ENCODE data around the gene SLC6A9.

The SLC6A9 gene

DNA sequence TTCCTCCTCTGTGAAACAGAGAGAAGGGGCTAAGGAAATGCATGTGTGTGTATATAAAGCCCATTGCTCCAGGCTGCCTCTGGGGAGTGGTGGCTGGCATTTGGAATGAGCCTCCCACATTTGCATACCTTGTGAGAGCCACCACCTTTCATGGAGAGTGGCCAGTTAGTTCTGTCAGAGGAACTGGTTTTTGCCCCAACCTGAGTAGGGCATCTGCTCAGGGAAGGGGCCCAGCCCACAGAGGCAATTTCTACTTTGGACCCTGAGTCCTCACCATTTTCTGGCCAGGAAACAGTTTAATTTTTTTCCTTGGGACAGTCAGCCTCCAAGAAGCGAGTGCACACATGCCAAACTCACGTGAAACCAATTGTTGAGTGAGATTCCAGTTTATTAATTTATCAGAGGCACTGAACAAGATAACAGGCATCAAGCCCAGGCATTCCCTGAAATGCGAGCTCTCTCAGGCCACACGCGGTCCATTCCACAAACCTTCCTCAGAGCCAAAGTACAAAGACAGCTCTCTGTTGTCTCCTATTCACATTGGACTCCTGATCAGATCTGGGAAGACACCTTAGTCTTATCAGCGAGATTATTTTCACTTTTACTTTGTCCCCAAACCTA is 1.0 kb upstream of the SLC6A9 start:
- TF ChIP-seq, protein P1, sequence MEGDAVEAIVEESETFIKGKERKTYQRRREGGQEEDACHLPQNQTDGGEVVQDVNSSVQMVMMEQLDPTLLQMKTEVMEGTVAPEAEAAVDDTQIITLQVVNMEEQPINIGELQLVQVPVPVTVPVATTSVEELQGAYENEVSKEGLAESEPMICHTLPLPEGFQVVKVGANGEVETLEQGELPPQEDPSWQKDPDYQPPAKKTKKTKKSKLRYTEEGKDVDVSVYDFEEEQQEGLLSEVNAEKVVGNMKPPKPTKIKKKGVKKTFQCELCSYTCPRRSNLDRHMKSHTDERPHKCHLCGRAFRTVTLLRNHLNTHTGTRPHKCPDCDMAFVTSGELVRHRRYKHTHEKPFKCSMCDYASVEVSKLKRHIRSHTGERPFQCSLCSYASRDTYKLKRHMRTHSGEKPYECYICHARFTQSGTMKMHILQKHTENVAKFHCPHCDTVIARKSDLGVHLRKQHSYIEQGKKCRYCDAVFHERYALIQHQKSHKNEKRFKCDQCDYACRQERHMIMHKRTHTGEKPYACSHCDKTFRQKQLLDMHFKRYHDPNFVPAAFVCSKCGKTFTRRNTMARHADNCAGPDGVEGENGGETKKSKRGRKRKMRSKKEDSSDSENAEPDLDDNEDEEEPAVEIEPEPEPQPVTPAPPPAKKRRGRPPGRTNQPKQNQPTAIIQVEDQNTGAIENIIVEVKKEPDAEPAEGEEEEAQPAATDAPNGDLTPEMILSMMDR (IDR thresholded peaks at IDR 0.05; ENCODE audit: low read depth, low read length, missing control alignments) = no peak
- no peak overlapping the region for H3K4me3 ChIP-seq (ENCODE audit: low read depth, low read length)
- in situ Hi-C loops (cut with HindIII; ENCODE audit: low sequenced_read_pairs) = no loop called here
- no peak for DNase-seq (ENCODE audit: low read depth)

DNA sequence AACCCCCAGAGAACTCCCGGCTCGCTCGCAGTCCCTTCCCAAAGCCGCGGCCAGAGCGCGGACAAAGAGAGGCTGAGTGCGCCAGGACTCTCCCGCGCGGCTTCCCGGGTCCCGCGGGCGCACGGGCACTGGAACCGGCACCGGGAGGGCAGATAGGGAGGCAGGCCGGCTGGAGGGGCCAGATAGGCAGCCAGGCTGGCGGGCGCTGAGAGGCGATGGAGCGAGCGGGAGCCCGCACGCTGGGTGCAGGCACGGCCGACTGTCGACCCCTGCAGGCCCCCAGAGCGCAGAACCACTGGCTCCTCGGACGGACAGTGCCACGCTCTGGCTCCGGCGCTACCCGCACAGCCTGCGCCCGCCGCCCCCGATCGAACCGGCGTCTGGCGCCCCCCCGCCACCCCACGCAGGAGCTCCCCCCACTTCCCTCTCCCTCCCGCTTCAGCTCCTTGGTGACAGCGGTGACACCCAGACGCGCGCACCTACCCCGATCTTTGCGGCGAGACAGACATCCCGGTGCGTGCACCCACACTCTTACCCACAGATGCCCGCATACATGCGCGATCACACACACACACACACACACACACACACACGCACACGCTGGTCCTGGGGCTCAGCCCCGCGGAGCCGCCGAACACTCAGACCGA is 534 bp downstream of the SLC6A9 start:
- peak overlapping the region; percentile 72 for H3K4me3 ChIP-seq (ENCODE audit: low read depth, low read length)
- no peak for DNase-seq (ENCODE audit: low read depth)
- in situ Hi-C loops (cut with HindIII; ENCODE audit: low sequenced_read_pairs) = no loop called here
- TF ChIP-seq, protein P1 (IDR thresholded peaks at IDR 0.05; ENCODE audit: low read depth, low read length, missing control alignments) = peak; percentile 24

DNA sequence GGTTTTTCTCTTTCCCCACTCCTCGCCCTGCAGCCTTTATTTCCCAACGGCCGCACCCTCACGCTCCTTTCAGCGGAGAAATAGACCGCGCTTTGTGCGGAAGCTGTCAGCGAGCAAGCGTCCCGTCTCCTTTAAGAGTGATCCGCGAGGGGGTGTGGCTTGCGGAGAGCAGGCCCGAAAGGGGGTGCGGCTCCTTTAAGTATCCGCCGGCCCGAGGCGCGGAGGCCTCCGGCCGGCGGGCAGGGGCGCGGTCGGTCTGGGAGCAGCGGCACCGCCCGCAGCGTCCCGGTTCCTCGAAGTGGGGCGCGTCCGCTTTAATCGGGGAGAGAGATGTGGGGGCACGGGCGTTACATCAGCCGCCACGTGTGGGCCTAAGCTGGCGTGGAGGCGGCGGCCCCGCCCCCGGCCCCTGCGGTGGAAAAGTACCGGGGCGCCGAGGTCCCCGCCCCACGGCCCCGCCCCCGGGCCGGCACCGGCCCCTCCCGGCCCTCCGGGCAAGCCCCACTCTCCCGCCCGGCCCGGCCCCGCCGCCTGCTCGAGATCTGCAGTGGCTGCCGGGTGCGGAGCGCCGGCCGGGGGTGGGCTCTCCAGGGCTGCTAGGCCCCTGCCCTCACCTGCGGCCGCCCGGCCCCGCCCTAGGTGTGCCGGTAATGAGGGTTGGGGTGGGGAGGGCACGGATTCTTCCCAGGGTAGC is 1.2 kb downstream of the SLC6A9 start:
- H3K4me3 ChIP-seq (ENCODE audit: low read depth, low read length) = peak overlapping the region; percentile 72
- peak; percentile 55 for DNase-seq (ENCODE audit: low read depth)
- in situ Hi-C loops (cut with HindIII; ENCODE audit: low sequenced_read_pairs) = loop anchor here (10.0 kb wide), 2 partner anchors 55 to 265 kb away; partner anchors contain the start of genes ATP6V0B, B4GALT2 and DPH2
- TF ChIP-seq, protein P1 (IDR thresholded peaks at IDR 0.05; ENCODE audit: low read depth, low read length, missing control alignments) = no peak

DNA sequence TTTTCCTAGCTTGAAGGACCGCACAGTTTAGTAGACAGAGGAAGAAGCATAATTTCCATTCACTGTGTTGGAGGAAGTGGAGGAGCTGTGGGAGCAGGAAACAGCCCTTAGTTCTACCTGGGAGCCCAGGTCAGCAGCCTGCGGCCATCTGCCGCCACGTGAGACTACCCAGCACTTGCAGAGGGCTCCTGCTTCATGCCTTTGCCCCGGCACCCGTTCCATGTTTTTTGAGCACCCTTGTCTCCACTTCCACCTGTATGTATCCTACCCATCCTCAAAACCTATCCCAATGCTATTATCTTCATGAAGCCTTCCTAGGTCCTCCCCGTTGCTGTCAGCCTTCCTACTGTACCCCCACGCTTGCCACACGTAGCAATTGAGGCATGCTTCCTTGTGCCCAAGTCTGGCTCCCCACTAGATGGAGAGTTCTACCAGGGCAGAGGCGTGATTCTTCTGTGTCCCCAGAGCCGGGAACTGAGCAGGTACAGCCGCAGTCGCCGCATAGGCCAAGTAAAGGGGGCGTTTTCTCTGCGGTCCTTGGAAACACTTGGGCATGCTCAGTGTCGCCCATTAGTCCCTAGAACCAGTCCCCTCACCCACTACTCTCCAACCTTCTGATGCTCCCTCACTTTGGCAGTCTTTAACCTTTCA is 1.9 kb downstream of the SLC6A9 start:
- DNase-seq (ENCODE audit: low read depth) = no peak
- peak overlapping the region; percentile 72 for H3K4me3 ChIP-seq (ENCODE audit: low read depth, low read length)
- TF ChIP-seq, protein P1 (IDR thresholded peaks at IDR 0.05; ENCODE audit: low read depth, low read length, missing control alignments) = no peak
- in situ Hi-C loops (cut with HindIII; ENCODE audit: low sequenced_read_pairs) = loop anchor here (10.0 kb wide), 2 partner anchors 55 to 265 kb away; partner anchors contain the start of genes ATP6V0B, B4GALT2 and DPH2

- TF ChIP-seq, protein P1 (IDR thresholded peaks at IDR 0.05; ENCODE audit: low read depth, low read length, missing control alignments) = no peak
Measured at GRCh38 chr1:44027320-44027719, 3.9 kb downstream of the SLC6A9 start.

GRCh38 chr1:44025816-44026215 is 5.4 kb downstream of the SLC6A9 start:
- in situ Hi-C loops (cut with HindIII; ENCODE audit: low sequenced_read_pairs) = loop anchor here (10.0 kb wide), 2 partner anchors 51 to 261 kb away; partner anchors contain the start of genes ATP6V0B, B4GALT2 and DPH2
- H3K4me3 ChIP-seq (ENCODE audit: low read depth, low read length) = no peak overlapping the region
- DNase-seq (ENCODE audit: low read depth) = no peak
- TF ChIP-seq, protein P1 (IDR thresholded peaks at IDR 0.05; ENCODE audit: low read depth, low read length, missing control alignments) = no peak

More at GRCh38 chr1:44027320-44027719, 3.9 kb downstream of the SLC6A9 start:
- in situ Hi-C loops (cut with HindIII; ENCODE audit: low sequenced_read_pairs) = loop anchor here (10.0 kb wide), 2 partner anchors 53 to 263 kb away; partner anchors contain the start of genes ATP6V0B, B4GALT2 and DPH2
- DNase-seq (ENCODE audit: low read depth) = no peak
- no peak overlapping the region for H3K4me3 ChIP-seq (ENCODE audit: low read depth, low read length)
